DMS79 treated with DMSO at 0.1 percent for 48 hours (cell line): ENCODE results near the gene ZGPAT.

Source experiments
- DNase-seq: peaks from one replicate; lab custom pipeline; 2025; lab: John Stamatoyannopoulos, UW

Gene ZGPAT

DNA sequence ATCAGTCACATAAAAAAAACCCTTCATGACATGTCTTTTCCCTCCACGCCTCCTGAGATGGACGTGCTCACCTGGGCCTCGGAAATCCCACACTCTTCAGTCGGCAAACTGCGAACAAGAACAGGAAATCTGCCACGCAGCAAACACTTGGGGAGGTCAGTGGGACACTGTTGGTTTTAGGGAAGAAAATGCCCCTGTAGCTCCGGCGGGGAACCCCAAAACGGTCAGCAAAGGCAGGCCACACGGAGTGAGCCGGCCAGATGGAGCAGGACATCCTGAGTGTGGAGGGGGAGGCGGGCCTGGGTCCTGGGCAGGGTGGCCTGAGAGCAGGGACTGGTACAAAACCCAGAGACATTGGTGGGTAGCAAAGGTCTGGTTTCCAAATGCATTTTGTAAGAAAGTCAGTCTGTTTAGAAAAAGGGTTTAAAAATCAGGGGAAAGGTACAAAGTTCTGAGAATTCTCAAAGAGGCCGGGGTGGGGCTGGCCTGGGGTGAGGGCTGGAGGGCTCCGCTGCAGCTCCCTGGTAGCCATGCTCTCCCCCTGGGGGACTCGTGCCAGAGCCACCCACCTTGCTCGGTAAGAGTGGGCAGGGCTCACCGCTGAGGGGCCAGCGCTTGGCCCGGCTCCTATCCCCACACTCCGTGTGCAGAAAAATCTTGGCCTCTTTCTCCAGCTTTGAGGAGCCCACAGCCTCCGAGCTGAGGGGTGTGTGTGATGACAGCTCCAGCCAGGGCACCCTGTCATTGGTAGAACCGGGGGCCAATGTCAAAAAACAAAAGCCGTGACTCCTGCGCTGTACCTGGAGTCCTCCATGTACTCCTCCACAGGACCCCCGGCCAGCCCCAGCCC, 37.0 kb downstream of the ZGPAT start:
- DNase-seq = no peak

DNA sequence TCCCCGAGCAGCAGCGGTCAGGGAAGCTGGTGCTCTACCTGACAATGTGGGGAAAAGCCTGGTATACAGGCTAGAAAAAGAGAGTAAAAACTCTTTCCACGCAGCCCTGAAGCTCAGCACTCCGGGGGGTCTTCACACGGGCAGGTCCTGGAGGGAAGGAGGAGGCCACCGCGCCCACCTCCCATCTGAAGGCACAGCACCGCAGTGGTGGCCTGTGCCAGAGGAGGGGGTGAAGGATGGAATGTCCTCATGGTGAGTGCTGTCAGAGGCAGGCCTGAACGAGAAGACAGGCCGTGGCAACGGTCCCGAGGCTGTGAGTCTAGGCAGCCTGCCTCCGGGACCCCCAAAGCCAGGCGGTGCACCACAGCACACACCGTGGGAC, 37.6 kb downstream of the ZGPAT start:
- DNase-seq = no peak

DNA sequence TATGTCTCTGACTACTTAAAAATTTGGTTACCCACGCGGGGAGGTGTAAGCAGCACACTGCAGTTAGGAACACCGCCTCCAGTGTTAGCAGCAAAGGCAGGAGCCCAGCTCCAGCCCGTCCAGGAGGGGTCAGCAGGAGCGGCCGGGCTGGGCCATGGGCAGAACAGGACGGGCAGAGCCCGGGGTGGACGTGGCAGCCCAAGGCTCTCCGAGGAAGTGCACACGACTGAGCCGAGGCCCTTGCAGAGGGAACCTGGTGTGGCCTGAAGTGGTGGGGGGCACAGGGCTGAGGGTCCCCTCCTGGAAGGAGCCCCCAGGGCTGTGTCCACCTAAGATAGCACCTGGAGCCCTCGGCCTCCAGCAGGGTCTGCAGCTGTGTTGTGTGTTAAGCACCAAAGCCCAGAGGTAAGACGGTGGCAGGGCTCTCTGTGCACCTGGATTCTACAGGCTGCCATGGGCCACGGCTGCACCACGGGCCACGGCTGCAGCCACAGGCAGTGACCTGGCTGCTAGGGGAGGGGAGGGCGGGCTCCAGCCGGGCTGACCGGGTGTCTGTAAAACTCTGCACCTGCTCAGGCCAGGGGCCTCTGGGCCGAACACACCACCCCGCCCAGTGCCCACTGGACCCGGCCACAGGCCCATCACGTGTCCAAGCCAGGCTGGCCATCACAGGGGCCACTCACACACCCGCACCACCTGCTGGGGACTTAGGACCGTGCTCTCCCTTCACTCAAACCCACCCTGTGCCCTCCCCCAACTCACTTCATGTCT, 38.3 kb downstream of the ZGPAT start:
- no peak for DNase-seq

DNA sequence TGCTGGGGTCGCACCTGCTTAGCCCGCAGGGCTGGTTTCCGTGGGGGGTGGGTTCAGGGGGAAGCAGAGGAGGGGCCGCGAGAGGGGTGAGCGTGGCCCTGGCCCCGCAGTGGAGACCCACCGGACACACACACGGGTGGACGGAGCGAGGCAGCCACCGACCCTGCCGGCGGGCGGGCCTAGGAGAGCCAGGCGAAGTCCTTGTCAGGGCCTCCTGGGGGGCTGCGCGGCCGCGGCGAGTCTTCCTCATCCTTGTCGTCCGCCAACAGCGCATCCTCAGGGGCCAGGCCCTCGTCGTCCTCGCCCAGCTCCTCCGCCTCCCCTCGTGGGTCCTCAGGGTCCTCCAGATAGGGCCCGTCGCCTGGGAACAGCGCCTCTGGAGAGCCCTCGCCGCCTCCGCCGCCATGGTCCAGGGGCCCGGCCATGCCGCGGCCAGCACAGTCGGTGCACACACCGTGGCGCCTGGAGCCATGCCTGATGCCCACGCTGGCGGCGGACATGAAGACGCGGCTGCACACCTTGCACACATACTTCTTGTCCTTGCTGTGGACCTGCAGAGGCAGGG, 39.0 kb downstream of the ZGPAT start:
- DNase-seq = no peak

DNA sequence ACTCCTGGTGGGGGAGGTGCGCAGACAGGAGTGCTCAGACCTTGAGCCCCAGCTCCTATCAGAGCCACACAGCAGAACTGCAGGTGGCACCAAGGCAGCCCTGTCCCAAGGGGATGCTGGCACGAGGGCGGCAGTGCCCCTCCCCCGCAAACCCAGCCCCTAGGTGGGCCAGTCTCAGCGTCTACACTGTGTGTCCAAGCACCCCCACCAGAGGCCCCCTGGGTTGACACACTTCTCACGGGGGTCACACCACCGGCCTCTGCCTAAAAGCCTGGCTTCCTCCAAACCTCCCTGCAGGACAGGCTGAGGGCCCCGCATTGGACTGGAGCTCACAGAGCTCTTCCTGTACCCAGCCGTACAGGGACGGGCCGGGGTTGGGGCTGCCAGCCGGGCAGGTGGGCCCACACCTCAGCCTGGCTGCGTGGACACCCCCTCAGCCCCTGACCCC, 39.8 kb downstream of the ZGPAT start:
- no peak for DNase-seq

DNA sequence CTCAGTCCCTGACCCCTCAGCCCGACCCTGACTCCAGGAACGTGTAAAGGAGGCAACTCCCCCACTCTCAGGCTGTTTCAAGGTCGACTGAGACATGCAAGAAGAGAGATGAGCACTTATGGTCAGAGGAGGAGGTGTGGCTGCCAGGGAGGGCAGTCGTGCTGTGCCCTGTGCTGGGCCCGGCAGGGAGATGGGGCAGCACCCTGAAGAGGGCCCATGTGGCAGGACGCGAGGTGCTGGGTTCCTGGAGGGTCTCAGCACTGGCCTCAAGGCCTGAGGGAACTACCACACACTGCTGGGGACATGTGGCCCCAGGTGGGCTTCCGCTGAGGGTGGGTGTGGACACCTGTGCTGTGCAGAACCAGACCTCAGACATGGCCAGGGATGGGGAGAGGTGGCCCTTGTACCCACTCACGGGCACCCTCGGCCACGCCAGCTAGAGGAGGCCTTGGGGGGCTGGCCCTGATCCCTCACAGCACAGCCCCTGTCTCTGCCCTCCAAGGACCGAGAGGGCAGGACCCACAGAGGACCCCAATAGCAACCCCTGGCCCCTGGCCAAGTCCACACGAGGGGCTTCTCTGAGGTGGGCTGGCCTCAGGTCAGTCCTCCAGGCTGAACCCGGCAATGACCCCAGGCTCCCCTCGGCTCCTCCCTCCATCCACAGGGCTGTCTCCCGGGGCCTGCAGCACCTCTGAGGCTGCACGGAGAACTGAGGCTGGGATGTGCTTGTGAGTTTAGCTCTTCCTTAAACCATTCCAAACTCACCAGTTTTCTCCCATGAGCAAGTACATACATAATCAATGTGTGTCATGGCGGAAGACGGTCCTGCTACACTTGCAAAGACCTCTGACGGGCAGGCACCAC, 40.5 kb downstream of the ZGPAT start:
- no peak for DNase-seq

DNA sequence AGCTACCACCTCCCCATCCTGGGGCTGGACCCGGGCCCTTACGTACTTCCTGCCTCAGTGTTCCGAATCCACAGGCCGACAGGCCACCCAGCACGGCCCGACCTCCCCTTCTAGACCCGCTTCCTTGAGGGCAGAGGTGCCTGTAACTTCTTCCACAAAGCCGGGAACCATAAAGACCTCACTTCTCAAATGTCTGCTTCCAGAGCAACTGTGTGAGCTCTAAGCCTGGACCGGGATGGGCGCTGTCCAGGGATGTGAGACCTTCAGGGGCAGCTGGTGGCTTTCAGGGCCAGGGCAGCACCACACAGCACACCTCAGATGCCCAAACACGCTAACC, 41.1 kb downstream of the ZGPAT start:
- DNase-seq = no peak

DNA sequence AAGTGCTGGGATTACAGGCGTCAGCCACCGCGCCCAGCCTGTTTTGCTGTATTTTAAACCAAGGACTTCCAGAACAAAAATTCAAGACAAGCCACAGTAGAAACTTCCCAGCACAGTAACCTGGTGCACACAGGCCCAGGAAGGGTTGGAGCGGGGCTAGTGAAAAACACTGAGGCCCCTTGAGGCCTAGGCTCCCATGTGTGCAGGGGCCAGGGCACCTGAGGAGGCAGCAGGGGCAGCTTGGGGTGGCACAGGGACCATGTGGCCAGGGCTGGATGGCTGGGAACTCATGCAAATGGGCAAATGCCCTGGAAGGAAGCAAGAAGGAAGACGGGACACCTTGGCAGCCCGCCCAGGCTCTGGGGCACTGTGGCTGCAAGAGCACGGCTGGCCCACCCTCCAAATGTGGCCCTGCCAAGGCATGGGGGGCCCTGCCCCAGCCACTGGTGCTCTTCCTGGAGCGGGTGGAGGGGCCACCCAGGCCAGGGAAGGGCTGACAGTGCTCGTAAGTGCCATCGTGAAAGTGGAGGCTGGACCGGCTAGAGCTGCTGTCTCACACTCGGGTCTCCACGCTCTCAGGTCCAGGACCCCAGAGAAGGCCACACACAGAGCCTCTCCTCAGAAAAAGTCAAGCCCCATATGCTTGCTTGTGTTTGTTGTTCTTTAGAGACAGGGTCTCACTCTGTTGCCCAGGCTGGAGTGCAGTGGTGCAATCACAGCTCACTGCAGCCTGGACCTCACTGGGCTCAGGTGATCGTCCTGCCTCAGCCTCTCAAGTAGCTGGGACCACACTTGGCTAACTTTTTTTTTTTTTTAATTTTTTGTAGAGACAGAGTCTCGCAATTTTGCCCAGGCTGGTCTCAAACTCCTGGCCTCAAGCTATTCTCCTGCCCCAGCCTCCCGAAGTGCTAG, 42.0 kb downstream of the ZGPAT start:
- no peak for DNase-seq

DNA sequence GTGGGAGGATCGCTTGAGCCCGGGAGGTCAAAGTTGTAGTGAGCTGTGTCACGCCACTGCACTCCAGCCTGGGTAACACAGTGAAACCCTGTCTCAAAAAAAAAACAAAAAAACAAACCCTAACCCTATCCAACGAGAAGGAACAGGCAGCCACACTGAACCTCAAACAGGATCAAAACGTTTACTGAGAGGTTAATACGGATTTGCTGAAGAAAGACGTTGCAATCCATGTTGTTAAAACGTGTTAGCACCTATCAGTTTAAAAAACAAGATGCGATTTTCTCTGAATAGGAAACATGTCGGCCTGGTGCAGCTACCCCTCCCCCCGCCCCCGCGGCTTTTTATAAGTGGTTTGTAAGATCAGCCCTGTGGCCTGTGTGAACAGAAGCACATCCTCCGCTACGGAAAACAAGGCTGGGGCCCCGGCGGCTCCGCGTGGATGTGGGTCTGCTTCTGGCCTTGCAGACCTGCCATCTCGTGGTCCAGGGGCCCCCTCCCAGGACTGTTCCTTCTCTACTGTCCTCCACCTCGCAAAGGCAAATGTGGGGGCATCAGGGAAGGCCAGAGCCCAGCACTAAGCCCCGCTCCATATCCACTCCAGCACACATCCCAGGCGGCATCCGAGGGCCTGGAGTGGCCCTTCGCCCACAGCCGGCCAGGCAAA, 43.1 kb downstream of the ZGPAT start:
- DNase-seq = no peak

DNA sequence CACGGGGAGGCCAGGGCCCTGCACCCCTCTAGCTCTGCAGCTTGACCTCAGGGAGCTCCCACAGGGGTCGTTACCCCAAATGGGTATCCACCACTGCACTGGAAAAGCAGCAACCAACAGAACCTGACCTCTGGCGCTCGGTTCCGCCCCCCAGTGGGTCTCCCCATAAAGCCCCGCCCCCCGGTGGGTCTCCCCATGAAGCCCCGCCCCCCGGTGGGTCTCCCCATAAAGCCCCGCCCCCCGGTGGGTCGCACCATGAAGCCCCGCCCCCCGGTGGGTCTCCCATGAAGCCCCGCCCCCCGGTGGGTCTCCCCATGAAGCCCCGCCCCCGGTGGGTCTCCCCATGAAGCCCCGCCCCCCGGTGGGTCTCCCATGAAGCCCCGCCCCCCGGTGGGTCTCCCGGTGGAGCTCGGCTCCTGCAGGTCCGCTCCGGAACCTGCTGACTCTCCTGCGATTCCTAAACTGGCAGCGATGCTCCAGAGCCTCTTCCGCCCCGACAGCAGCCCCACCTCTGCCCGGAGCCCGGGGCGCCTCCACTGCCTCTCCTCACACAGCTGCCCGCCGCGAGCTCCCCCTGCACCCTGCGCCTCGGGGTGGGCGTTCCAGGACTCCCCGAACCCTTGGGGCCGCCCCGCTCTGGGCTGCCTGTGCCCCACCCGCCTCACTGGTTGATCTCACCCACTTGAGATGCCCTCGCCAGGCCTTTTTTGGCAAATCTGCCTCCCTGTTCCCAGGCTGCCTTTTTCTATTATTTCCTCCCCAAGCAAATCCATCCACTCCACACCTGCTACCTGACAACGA, 43.8 kb downstream of the ZGPAT start:
- DNase-seq = no peak

DNA sequence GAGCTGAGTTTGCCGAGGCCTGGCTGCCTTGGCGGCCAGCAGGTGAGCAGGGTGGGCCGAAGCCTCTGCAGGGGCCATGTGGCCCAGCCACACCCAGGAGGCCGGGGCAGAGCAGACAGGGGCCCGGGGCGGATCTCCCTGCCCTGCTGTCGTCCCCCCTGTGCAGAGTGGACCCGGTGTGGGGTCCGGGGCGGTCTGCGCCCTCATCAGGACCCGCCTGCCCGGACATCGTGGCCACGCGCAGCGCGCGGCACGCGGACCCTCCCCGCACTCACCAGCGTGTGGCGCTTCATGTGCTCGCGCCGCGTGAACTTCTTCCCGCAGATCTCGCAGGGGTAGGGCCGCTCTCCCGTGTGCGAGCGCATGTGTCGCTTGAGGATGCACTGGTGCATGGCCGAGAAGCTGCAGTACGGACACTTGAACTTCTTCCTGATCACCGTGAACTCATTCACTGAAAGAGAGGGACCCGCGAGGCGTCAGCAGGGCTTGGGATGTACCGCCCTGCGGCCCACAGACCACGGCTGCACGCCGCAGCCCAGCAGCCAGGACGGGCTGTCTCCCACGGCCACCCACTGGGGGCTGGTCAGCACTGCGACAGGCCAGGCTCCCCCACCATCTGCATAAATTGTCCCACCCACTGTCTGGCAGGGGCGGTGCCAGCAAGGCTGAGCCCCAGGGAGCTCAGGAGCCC, 44.7 kb downstream of the ZGPAT start:
- DNase-seq = no peak

DNA sequence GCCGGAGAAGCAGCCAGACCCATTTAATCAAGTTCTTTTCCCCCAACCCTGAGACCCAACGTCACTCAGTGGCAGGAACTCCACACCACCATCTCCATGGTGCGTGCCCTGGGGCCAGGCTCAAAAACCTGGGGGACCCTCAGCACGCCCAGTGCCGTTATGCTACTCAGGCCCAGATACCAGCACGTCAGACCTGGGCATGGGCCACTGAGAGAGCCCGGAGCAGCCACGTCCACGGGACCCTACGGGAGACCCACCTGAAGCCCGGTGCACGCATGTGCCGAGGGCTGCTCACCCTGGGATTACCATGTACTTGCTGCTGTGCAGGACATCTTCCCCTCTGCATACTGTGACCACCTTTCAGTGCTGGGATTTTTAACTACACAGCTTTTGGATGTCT, 45.5 kb downstream of the ZGPAT start:
- no peak for DNase-seq

DNA sequence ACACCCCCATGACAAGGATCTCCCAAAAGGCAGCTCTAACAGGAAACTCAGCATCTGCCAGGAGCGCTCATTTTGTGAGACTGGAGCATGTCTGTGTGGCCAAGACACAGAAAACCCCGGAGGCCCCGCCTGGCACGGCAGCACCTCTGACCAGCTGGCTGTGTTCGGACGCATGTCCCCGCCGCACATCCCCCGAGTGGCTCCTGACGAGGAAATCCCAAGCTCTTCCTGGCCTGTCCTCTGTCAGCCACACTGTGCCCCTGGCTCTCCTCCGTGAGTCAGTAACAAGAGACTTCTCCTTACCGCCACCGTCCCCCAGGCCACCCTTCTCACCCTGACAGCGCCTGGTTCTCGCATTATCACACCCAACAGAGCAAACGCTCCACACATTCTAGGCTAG, 46.2 kb downstream of the ZGPAT start:
- no peak for DNase-seq

DNA sequence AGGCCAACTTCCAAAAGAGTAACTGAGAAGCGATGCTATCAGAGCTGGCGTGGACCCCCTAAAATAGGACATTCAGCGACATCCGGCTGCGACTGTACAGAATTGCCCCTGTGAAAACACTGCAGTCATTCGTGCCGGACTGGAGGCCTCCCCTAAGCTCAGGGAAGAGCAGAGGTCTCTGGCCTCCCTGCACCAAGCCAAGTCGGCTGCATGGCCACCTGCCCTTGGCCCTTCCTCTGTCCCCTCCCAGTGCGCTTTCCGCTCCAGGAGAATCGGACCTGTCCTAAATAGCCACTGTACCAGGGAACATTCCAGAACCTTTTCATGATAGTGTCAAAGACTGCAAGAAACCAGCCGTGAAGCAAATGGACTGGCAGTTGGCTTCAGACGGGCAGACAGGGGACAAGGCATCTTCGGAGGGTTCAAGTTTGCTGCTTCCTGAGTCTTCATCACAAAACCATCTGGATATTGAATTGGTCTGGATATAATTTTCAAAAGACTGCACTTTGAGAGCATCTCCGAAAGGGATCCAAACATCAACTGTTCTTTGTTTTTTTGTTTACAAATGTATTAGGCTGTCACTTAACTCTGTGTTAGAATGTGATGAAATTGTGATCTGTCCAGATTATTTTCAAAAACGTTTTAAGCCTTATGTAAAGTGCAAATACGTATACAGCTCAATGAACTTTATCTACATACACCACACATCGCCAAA, 48.3 kb downstream of the ZGPAT start:
- DNase-seq = no peak

DNA sequence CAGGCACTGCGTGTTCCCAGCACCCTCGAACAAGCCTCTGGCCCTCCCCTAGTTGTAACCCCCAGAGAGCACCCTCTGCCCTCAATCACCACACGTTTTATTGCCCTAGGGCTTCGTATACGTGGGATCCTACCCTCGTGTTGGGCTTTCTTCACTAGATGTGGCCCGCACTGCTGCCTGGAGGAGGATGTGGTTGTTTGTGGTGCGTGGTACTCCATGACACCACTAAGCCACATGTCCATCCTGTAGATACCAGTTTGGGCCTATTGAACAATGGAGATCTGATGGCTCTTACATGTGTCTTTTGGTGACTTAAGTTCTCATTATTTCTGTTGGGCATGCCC, 48.8 kb downstream of the ZGPAT start:
- no peak for DNase-seq

DNA sequence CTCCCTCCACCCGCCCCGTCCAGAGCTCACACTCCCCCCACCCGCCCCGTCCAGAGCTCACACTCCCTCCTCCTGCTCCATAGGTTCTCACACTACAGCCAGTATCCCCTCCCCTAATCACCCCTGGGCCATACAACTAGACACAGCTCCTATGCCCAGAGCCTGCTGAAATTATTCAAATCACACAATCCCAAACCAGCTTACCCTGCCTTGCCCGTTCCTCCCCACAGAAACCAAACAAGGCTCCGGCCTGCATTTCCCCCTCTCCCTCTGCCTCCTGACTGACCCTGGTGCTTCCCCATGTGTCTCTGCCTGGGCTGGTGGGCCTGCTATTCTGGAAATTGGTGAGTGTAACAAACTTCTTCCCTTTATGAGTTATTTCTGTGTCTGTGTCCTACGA, 50.3 kb downstream of the ZGPAT start:
- no peak for DNase-seq

DNA sequence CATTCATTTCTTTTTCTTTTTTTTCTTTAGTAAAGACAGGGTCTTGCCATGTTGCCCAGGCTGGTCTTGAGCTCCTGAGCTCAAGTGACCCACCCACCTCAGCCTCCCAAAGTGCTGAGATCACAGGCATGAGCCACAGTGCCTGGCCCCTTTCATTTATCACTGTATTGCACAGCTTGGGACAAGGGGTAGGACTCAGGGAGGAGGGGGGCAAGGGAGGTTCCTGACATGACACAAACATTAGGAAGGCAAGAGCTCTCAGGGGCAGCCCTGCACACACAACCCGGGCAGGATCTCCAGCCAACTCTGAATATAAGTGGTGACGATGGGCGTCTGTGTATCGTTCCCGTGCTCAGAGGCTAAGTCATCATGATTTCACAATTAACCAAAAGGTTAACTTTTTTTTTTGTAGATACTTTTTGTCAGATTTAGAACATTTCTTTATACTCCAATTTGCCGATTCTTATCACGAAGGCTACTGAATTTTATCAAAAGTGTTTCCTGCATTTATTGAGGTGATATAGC, 51.6 kb downstream of the ZGPAT start:
- DNase-seq = no peak

DNA sequence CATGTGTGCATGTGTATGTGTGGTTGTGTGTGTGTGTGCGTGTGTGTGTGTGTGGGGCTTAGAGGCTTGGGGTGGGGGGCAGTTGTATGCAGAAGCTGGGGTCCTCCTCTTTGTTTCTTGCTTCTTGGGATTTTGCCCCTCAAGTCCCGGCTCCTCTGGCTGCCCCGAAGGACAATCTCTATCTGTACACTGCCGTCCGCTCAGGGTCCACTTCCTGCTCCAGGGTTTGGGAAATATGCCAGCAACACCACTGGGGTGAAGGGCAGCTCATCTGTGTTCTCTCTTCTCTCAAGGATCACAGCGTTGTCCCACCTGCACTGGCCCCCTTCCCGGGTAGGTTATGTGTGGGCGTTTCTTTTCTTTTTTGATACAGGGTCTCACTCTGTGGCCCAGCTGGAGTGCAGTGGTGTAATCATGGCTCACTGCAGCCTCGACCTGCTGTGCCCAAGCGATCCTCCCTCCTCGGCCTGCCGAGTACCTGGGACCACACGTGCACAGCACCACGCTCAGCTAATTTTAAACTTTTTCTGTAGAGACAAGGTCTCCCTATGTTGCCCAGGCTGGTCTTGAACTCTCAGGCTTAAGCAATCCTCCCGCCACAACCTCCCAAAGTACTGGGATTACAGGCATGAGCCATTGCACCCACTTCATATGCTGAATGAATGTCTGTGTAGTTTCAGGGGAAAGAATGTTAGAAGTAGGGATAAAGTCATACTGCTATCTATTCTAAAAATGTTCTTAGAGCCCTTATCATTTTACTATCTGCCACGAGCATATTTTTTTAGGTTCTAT, 57.4 kb downstream of the ZGPAT start:
- no peak for DNase-seq
